Measurements from ENCODE around the gene FAM241A. TPM values are rescaled to one million over a fixed set of nuclear protein-coding genes. Genes with fewer than 3 reads are reported as not detected.

The FAM241A gene
- total and polyA plus RNA-seq, 2 of the 13 experiments (the other 11 are each of a cell fraction or from before 2014, with no cell fraction given): 0.61 to 0.69 TPM

DNA sequence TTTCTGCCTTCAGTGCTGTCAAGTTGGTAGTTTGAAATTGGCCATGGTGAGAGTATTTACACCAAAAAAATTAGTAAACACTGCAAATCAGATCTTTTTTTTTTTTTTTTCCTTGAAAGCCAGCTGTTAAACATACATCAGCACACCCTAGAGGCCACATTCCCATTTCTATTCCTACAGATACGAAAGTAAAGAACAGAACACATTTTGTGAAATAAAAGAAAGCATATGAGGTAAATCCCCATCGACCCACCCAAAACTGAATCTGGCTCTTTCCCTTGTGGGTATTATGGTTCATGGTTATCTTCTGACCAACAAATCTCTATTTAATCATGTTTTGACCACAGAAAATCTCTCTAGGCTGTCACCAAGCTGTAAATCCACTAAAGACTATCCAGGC lies 44.5 kb downstream of the FAM241A start (continued):
- TF ChIP-seq BCL3 (CRISPR knock-in tag; IDR thresholded peaks at IDR 0.05) (no peak), FIP1L1 (IDR thresholded peaks at IDR 0.05; ENCODE audit: borderline replicate concordance, insufficient read depth, low read depth, low read length) (no peak), ZNF549 (CRISPR knock-in tag; IDR thresholded peaks at IDR 0.05) (no peak), SMC3 (IDR thresholded peaks at IDR 0.05; ENCODE audit: low read length) (0 out of 2 replicates have a peak, but pooled peaks have one; percentile 4), ZNF572 (CRISPR knock-in tag; IDR thresholded peaks at IDR 0.05) (no peak), ZNF362 (CRISPR knock-in tag; IDR thresholded peaks at IDR 0.05; ENCODE audit: borderline replicate concordance) (peak; percentile 70), JUNB (CRISPR knock-in tag; IDR thresholded peaks at IDR 0.05; ENCODE audit: borderline replicate concordance) (no peak), ZNF737 (CRISPR knock-in tag; IDR thresholded peaks at IDR 0.05; ENCODE audit: borderline replicate concordance) (no peak), STAG1 (CRISPR knock-in tag; IDR thresholded peaks at IDR 0.05) (peak; percentile 44), ZNF772 (CRISPR knock-in tag; IDR thresholded peaks at IDR 0.05) (no peak), ZFX (CRISPR knock-in tag; IDR thresholded peaks at IDR 0.05; ENCODE audit: low read depth) (no peak), ZKSCAN5 (CRISPR knock-in tag; IDR thresholded peaks at IDR 0.05) (no peak), ZBTB20 (CRISPR knock-in tag; IDR thresholded peaks at IDR 0.05; ENCODE audit: borderline replicate concordance, low read depth) (no peak), ZNF775 (CRISPR knock-in tag; IDR thresholded peaks at IDR 0.05; ENCODE audit: borderline replicate concordance) (no peak), ZSCAN25 (CRISPR knock-in tag; IDR thresholded peaks at IDR 0.05) (no peak), ZNF224 (CRISPR knock-in tag; IDR thresholded peaks at IDR 0.05) (no peak), ZNF383 (CRISPR knock-in tag; IDR thresholded peaks at IDR 0.05; ENCODE audit: borderline replicate concordance) (no peak), CTCF (CRISPR knock-in tag; IDR thresholded peaks at IDR 0.05) (peak; percentile 13; the same call in 1 of the 2 replicates), HMG20B (CRISPR knock-in tag; conservative IDR thresholded peaks at IDR 0.05) (no peak), SAFB2 (CRISPR knock-in tag; IDR thresholded peaks at IDR 0.05; ENCODE audit: borderline replicate concordance, low read depth) (no peak), PCBP2 (optimal IDR thresholded peaks at IDR 0.05; ENCODE audit: low read depth, low read length, poor library complexity, severe bottlenecking) (no peak), ZNF468 (CRISPR knock-in tag; IDR thresholded peaks at IDR 0.05) (no peak), MAFG (CRISPR knock-in tag; IDR thresholded peaks at IDR 0.05) (no peak)

Measured in HepG2 (cell line).